H9 (cell line): ENCODE data around the gene NUMBL. TPM values are rescaled to one million over a fixed set of nuclear protein-coding genes. Genes with fewer than 3 reads are reported as not detected.

Experiments
- DNase-seq: peaks from one replicate; pipeline ENCODE4 v3.0.0-alpha.2; 2017
- H2AFZ ChIP-seq: one replicate; pipeline ENCODE4 v1.6.1; 2013; ENCODE audit warnings: mild to moderate bottlenecking, low read length, control low read depth, moderate library complexity
- H2AK5ac ChIP-seq: 2 replicates; pipeline ENCODE4 v1.6.1; 2013; ENCODE audit warnings: low read length, control low read depth, mixed read lengths; ENCODE audit not compliant: insufficient read length
- H2BK120ac ChIP-seq: one replicate; pipeline ENCODE4 v1.6.1; 2013; ENCODE audit warnings: low read depth, mild to moderate bottlenecking, low read length, control low read depth, inconsistent platforms; ENCODE audit not compliant: poor library complexity, severe bottlenecking
- H2BK12ac ChIP-seq: 2 replicates; pipeline ENCODE4 v1.6.1; 2013; ENCODE audit warnings: low read length, control low read depth, mixed read lengths, low read depth; ENCODE audit not compliant: insufficient read length
- H2BK15ac ChIP-seq: 2 replicates; pipeline ENCODE4 v1.6.1; 2013; ENCODE audit warnings: low read depth, low read length, control low read depth
- H2BK20ac ChIP-seq: one replicate; pipeline ENCODE4 v1.6.1; 2013; ENCODE audit warnings: low read depth, mild to moderate bottlenecking, low read length, control low read depth, inconsistent platforms; ENCODE audit not compliant: poor library complexity, severe bottlenecking
- H2BK5ac ChIP-seq: 2 replicates; pipeline ENCODE4 v1.6.1; 2013; ENCODE audit warnings: low read length, control low read depth, mixed read lengths; ENCODE audit not compliant: insufficient read length
- H3K14ac ChIP-seq: 2 replicates; pipeline ENCODE4 v1.6.1; 2013; ENCODE audit warnings: low read length, control low read depth; ENCODE audit not compliant: insufficient read depth
- H3K18ac ChIP-seq: 2 replicates; pipeline ENCODE4 v1.6.1; 2013; ENCODE audit warnings: low read depth, mild to moderate bottlenecking, mixed read lengths, low read length, control low read depth; ENCODE audit not compliant: insufficient read length
- H3K23ac ChIP-seq: 2 replicates; pipeline ENCODE4 v1.6.1; 2013; ENCODE audit warnings: low read length, control low read depth, mixed read lengths, low read depth; ENCODE audit not compliant: insufficient read length
- H3K23me2 ChIP-seq: 2 replicates; pipeline ENCODE4 v1.6.1; 2013; ENCODE audit warnings: low read depth, mild to moderate bottlenecking, mixed read lengths, low read length, control low read depth; ENCODE audit not compliant: insufficient read length, poor library complexity, severe bottlenecking
- H3K27ac ChIP-seq: 2 replicates; pipeline ENCODE4 v1.5.1; 2013; ENCODE audit warnings: low read length, control low read depth, mixed read lengths, low read depth; ENCODE audit not compliant: insufficient read length
- H3K27me3 ChIP-seq: 2 replicates; pipeline ENCODE4 v1.6.1; 2013; ENCODE audit warnings: low read length, control low read depth, inconsistent platforms; ENCODE audit not compliant: insufficient read depth
- H3K4ac ChIP-seq: 2 replicates; pipeline ENCODE4 v1.6.1; 2013; ENCODE audit warnings: low read depth, mild to moderate bottlenecking, control low read depth, inconsistent platforms, low read length, moderate library complexity
- H3K4me1 ChIP-seq: 2 replicates; pipeline ENCODE4 v1.6.1; 2013; ENCODE audit warnings: low read length, control low read depth, inconsistent platforms; ENCODE audit not compliant: insufficient read depth
- H3K4me2 ChIP-seq: 2 replicates; pipeline ENCODE4 v1.6.1; 2013; ENCODE audit warnings: low read length, control low read depth, mixed read lengths; ENCODE audit not compliant: insufficient read length, insufficient read depth
- H3K56ac ChIP-seq: 2 replicates; pipeline ENCODE4 v1.6.1; 2013; ENCODE audit warnings: low read depth, mild to moderate bottlenecking, mixed read lengths, low read length, control low read depth; ENCODE audit not compliant: insufficient read length
- H3K79me1 ChIP-seq: 2 replicates; pipeline ENCODE4 v1.6.1; 2013; ENCODE audit warnings: low read depth, mild to moderate bottlenecking, moderate library complexity, low read length, control low read depth, inconsistent platforms; ENCODE audit not compliant: insufficient read depth, poor library complexity, severe bottlenecking
- H3K79me2 ChIP-seq: 2 replicates; pipeline ENCODE4 v1.6.1; 2013; ENCODE audit warnings: low read length, control low read depth, inconsistent platforms; ENCODE audit not compliant: insufficient read depth
- H3K9ac ChIP-seq: 2 replicates; pipeline ENCODE4 v1.6.1; 2013; ENCODE audit warnings: low read length, control low read depth, mixed read lengths; ENCODE audit not compliant: insufficient read length; ENCODE audit errors: extremely low read depth
- H3K9me3 ChIP-seq: one replicate; pipeline ENCODE4 v1.6.1; 2013; ENCODE audit warnings: low read depth, low read length, inconsistent platforms; ENCODE audit not compliant: control insufficient read depth
- H3T11ph ChIP-seq: one replicate; pipeline ENCODE4 v1.6.1; 2013; ENCODE audit warnings: mild to moderate bottlenecking, low read length, control low read depth, inconsistent platforms
- H4K20me1 ChIP-seq: one replicate; pipeline ENCODE4 v1.6.1; 2013; ENCODE audit not compliant: control insufficient read depth, insufficient read length, insufficient read depth
- H4K5ac ChIP-seq: 2 replicates; pipeline ENCODE4 v1.6.1; 2013; ENCODE audit warnings: low read depth, mild to moderate bottlenecking, mixed read lengths, low read length, control low read depth; ENCODE audit not compliant: insufficient read length
- H4K8ac ChIP-seq: replicated peaks from 2 replicates; pipeline ENCODE4 v1.6.1; 2013; ENCODE audit warnings: low read length, control low read depth, mixed read lengths, low read depth; ENCODE audit not compliant: insufficient read length
- H4K91ac ChIP-seq: 2 replicates; pipeline ENCODE4 v1.6.1; 2013; ENCODE audit warnings: low read depth, mild to moderate bottlenecking, moderate library complexity, mixed read lengths, low read length, control low read depth; ENCODE audit not compliant: insufficient read length
- H3K27ac Mint-ChIP-seq, 3 experiments: 2 replicates in 2 of 3; 3 replicates in 1 of 3; pipeline ENCODE4 v1.8.0; 2020 to 2021; ENCODE audit warnings: mixed read lengths in 3 of 3, mild to moderate bottlenecking in 1 of 3, moderate library complexity in 1 of 3
- H3K27me3 Mint-ChIP-seq: 2 replicates; pipeline ENCODE4 v1.8.0; 2021; ENCODE audit warnings: low read depth, mild to moderate bottlenecking, moderate library complexity, mixed read lengths
- H3K36me3 Mint-ChIP-seq, 3 experiments: 2 replicates in 2 of 3; 3 replicates in 1 of 3; pipeline ENCODE4 v1.8.0; 2020 to 2021; ENCODE audit warnings: low read depth in 3 of 3, mixed read lengths in 3 of 3; ENCODE audit not compliant: insufficient read depth in 1 of 3
- H3K4me1 Mint-ChIP-seq, 2 experiments: 2 replicates each; pipeline ENCODE4 v1.8.0; 2020; ENCODE audit warnings: mixed read lengths in 2 of 2
- H3K4me3 Mint-ChIP-seq, 2 experiments: 2 replicates in 1 of 2; 3 replicates in 1 of 2; pipeline ENCODE4 v1.8.0; 2020 to 2021; ENCODE audit warnings: mild to moderate bottlenecking in 2 of 2, mixed read lengths in 2 of 2, moderate library complexity in 1 of 2
- H3K9me3 Mint-ChIP-seq, 2 experiments: 2 replicates in 1 of 2; 3 replicates in 1 of 2; pipeline ENCODE4 v1.8.0; 2020; ENCODE audit warnings: mild to moderate bottlenecking in 2 of 2, mixed read lengths in 2 of 2, moderate library complexity in 1 of 2
- CTCF ChIP-seq: fragments of 200-600 bp; sonication (generic); conservative IDR thresholded peaks from 3 replicates; pipeline ENCODE4 v1.8.0; 2021; ENCODE audit warnings: antibody characterized with exemption, mild to moderate bottlenecking
- WGBS: extraction: QIAGEN DNeasy Blood & Tissue Kit; methylation state at CpG from one replicate; pipeline ENCODE4 v1.1.7; 2013; ENCODE audit warnings: missing lambda C conversion rate, low lambda C conversion rate, mixed read lengths; ENCODE audit not compliant: insufficient read length; ENCODE audit errors: extremely low coverage; 5-methylcytosine and 5-hydroxymethylcytosine counted together
- total RNA-seq: library from RNA; stranded (reverse); gene quantifications from 2 replicates; pipeline ENCODE4 v1.2.1, GENCODE V29; 2021

The NUMBL gene
- total RNA-seq, 1 experiment from 2014 or later = 34.5 TPM

- H3K18ac ChIP-seq = no peak overlapping the region
- H3K4me1 ChIP-seq = no peaks in the 10 kb centered on the region
- WGBS = no CpG with 5 or more reads among the region's 32 CpGs
- no peaks in the 10 kb centered on the region for H3K9me3 Mint-ChIP-seq
- no peak for TF ChIP-seq CTCF
- no peaks in the 10 kb centered on the region for H3K9me3 ChIP-seq
- no peak overlapping the region for H2AK5ac ChIP-seq
- no peaks in the 10 kb centered on the region; the same call in 1 of the 2 replicates for H3K27me3 Mint-ChIP-seq
- no peak overlapping the region for H3T11ph ChIP-seq
- H3K27me3 ChIP-seq = no peaks in the 10 kb centered on the region
- no peak overlapping the region for H2BK15ac ChIP-seq
- H4K8ac ChIP-seq = no peak overlapping the region
- H3K4me1 Mint-ChIP-seq = no peaks in the 10 kb centered on the region
- peaks cover under 1% of the 10 kb centered on the region for H3K23me2 ChIP-seq
- H2BK20ac ChIP-seq = no peak overlapping the region
- H3K36me3 Mint-ChIP-seq = peaks cover 22 to 55% (median 52%) of the 10 kb centered on the region in 3 experiments; a peak in 6 of 7 replicates
- no peaks in the 10 kb centered on the region for H3K79me1 ChIP-seq
- H3K27ac Mint-ChIP-seq = peak overlapping the region in 2 of 3 experiments; percentile 56 to 74; a peak in 2 of 7 replicates
- no peak overlapping the region for H3K4ac ChIP-seq
- no peak overlapping the region for H3K56ac ChIP-seq
- no peaks in the 10 kb centered on the region for H3K79me2 ChIP-seq
- H3K27ac ChIP-seq = no peak overlapping the region
- no peak overlapping the region for H2BK12ac ChIP-seq
- no peak overlapping the region for H3K23ac ChIP-seq
- no peak overlapping the region for H2BK5ac ChIP-seq
- H3K9ac ChIP-seq = no peak overlapping the region
- H4K91ac ChIP-seq = no peak overlapping the region
- no peak overlapping the region for H2AFZ ChIP-seq
- no peak overlapping the region for H2BK120ac ChIP-seq
- no peak overlapping the region for H4K5ac ChIP-seq
- DNase-seq = no peak
- H4K20me1 ChIP-seq = peaks cover 7% of the 10 kb centered on the region
- no peak overlapping the region for H3K4me3 Mint-ChIP-seq
- H3K14ac ChIP-seq = no peak overlapping the region
- no peak overlapping the region for H3K4me2 ChIP-seq
Measured at GRCh38 chr19:40684280-40684679, 6.2 kb downstream of the NUMBL start.
